ENCODE results near the gene SLC22A31. TPM values are rescaled to one million over a fixed set of nuclear protein-coding genes. Genes with fewer than 3 reads are reported as not detected.

The SLC22A31 gene
- total RNA-seq, 4 donors from 2014 or later: 0.26 TPM; not detected in 3

- Histone ChIP-seq H3K9me3 (no peaks in the 10 kb centered on the region), H3K4me3 (no peak overlapping the region), H3K27ac (replicated peaks in 1 of 4) (no peak overlapping the region), H3K4me1 (no peaks in the 10 kb centered on the region), H3K36me3 (no peaks in the 10 kb centered on the region), H3K27me3 (peaks cover 0 to 51% (median 0%) of the 10 kb centered on the region in 4 donors)
- WGBS: 60% methylated on average over 17 of the region's 26 CpGs
- no peak for TF ChIP-seq POLR2AphosphoS5 (IDR thresholded peaks at IDR 0.05)
- TF ChIP-seq EP300 (IDR thresholded peaks at IDR 0.05): no peak
- TF ChIP-seq CTCF (IDR thresholded peaks at IDR 0.05): no peak
- TF ChIP-seq POLR2A (IDR thresholded peaks at IDR 0.05; ENCODE audit: low read depth): no peak
- intact Hi-C loops (cut with DNase I): no loop called here
- DNase-seq (ENCODE audit: extremely low spot score): no peak
Observed at GRCh38 chr16:89183975-89184676, 16.2 kb downstream of the SLC22A31 start.

- TF ChIP-seq POLR2AphosphoS5 (IDR thresholded peaks at IDR 0.05): no peak
- no peak for TF ChIP-seq POLR2A (IDR thresholded peaks at IDR 0.05; ENCODE audit: low read depth)
- TF ChIP-seq CTCF (IDR thresholded peaks at IDR 0.05): no peak
- no peak for TF ChIP-seq EP300 (IDR thresholded peaks at IDR 0.05)
- 40% methylated on average over 12 of the region's 13 CpGs for WGBS
- no peaks in the 10 kb centered on the region for H3K36me3 ChIP-seq
- no peak overlapping the region for H3K4me3 ChIP-seq
- intact Hi-C loops (cut with DNase I): no loop called here
- DNase-seq (ENCODE audit: extremely low spot score): no peak
- H3K4me1 ChIP-seq: no peaks in the 10 kb centered on the region
- H3K9me3 ChIP-seq: no peaks in the 10 kb centered on the region
- H3K27ac ChIP-seq (replicated peaks in 1 of 4): no peak overlapping the region
- H3K27me3 ChIP-seq: peaks cover 0 to 57% (median 0%) of the 10 kb centered on the region in 4 donors
Observed at GRCh38 chr16:89183463-89183862, 16.9 kb downstream of the SLC22A31 start.

GRCh38 chr16:89179656-89180315 is 20.6 kb downstream of the SLC22A31 start:
- no peak overlapping the region for H3K27ac ChIP-seq (replicated peaks in 1 of 4)
- 63% methylated on average over 17 of the region's 25 CpGs for WGBS
- H3K36me3 ChIP-seq: no peaks in the 10 kb centered on the region
- H3K27me3 ChIP-seq: peaks cover 0 to 94% (median 0%) of the 10 kb centered on the region in 4 donors
- H3K4me1 ChIP-seq: no peaks in the 10 kb centered on the region
- intact Hi-C loops (cut with DNase I): loop anchor here (10.0 kb wide), 1 partner anchor 365 kb away; the partner anchor contains the start of gene APRT
- TF ChIP-seq CTCF (IDR thresholded peaks at IDR 0.05) (no peak), POLR2A (IDR thresholded peaks at IDR 0.05; ENCODE audit: low read depth) (no peak), POLR2AphosphoS5 (IDR thresholded peaks at IDR 0.05) (no peak)
- H3K4me3 ChIP-seq: no peak overlapping the region
- no peak for DNase-seq (ENCODE audit: extremely low spot score)
- no peaks in the 10 kb centered on the region for H3K9me3 ChIP-seq

GRCh38 chr16:89179148-89179484 is 21.2 kb downstream of the SLC22A31 start:
- Histone ChIP-seq H3K4me3 (no peak overlapping the region), H3K9me3 (no peaks in the 10 kb centered on the region), H3K4me1 (no peaks in the 10 kb centered on the region), H3K27me3 (peaks cover 0 to 96% (median 0%) of the 10 kb centered on the region in 4 donors), H3K36me3 (no peaks in the 10 kb centered on the region), H3K27ac (replicated peaks in 1 of 4) (no peak overlapping the region)
- no peak for DNase-seq (ENCODE audit: extremely low spot score)
- WGBS: 89% methylated on average over 15 of the region's 19 CpGs
- TF ChIP-seq POLR2AphosphoS5 (IDR thresholded peaks at IDR 0.05) (no peak), POLR2A (IDR thresholded peaks at IDR 0.05; ENCODE audit: low read depth) (no peak), CTCF (IDR thresholded peaks at IDR 0.05) (no peak)
- intact Hi-C loops (cut with DNase I): loop anchor here (10.0 kb wide), 1 partner anchor 364 kb away; the partner anchor contains the start of gene APRT

Measured in esophagus muscularis mucosa (tissue), 4 donors.